BJ (cell line): ENCODE data around the gene DLG1. TPM values are rescaled to one million over a fixed set of nuclear protein-coding genes. Genes with fewer than 3 reads are reported as not detected.

ENCODE experiments used
- CTCF ChIA-PET: fragments of 350-600 bp; formaldehyde crosslinking; extraction: SDS; loops from one replicate; lab custom pipeline; 2021; ENCODE audit warnings: antibody characterized with exemption, inconsistent platforms; lab: Yijun Ruan, JAX
- POLR2A ChIA-PET: fragments of 300-600 bp; sonication (Branson Sonifier 250); formaldehyde crosslinking; extraction: SDS; loops from one replicate; lab custom pipeline; 2021; ENCODE audit warnings: antibody characterized with exemption; lab: Charles Lee
- DNase-seq: peaks from one replicate; pipeline ENCODE4 v3.0.0-alpha.2; 2011; ENCODE audit warnings: low read depth
- H3K27me3 ChIP-seq: 2 replicates; pipeline ENCODE4 v1.6.0; 2011; ENCODE audit warnings: low read length; ENCODE audit not compliant: control insufficient read depth, insufficient read depth
- H3K36me3 ChIP-seq: 2 replicates; pipeline ENCODE4 v1.5.1; 2011; ENCODE audit warnings: low read length; ENCODE audit not compliant: control insufficient read depth, insufficient read depth
- H3K4me3 ChIP-seq: 2 replicates; pipeline ENCODE4 v1.5.1; 2011; ENCODE audit warnings: low read depth, mild to moderate bottlenecking, control low read depth, low read length
- polyA plus RNA-seq: library from polyadenylated mRNA; depleted of rRNA; stranded (reverse); fragments of >200 nt; gene quantifications from 2 replicates; pipeline ENCODE4 v1.2.3, GENCODE V29; 2011
- TF ChIP-seq, protein P1 (sequence below): IDR thresholded peaks from 2 replicates; pipeline ENCODE4 v1.5.1; 2011; ENCODE audit warnings: low read depth, mild to moderate bottlenecking, control low read depth, inconsistent platforms, low read length, moderate library complexity; ENCODE audit not compliant: insufficient read depth

Gene DLG1
- polyA plus RNA-seq, 1 experiment = 40.4 TPM

DNA sequence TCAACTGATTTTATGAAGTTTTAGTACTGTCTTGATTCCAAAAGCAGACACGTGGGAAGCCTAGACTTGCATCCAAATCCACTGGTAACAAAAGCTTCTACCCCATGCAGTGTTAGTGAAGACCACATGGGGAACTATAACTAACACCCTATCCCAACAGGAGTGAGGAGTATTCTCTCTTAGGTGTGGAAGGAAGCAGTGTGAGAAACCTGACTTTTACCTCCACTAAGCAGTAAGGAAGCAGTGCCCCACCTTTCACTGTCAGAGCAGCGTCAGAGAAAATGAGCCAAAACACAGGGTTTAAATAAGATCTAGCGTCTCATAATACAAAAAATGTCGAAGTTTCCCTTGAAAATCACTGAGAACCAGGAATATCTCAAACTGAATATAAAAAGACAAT is 60.5 kb downstream of the DLG1 start:
- Histone ChIP-seq H3K4me3 (no peak overlapping the region), H3K36me3 (no peaks in the 10 kb centered on the region), H3K27me3 (no peaks in the 10 kb centered on the region)
- ChIA-PET CTCF (interaction anchor here (1.6 to 2.0 kb wide), 3 partner anchors 12 to 288 kb away, joined by 5 to 10 read pairs (median 6); no protein-coding TSS in a partner anchor), POLR2A (no interaction called here)
- DNase-seq = no peak
- TF ChIP-seq, protein P1, sequence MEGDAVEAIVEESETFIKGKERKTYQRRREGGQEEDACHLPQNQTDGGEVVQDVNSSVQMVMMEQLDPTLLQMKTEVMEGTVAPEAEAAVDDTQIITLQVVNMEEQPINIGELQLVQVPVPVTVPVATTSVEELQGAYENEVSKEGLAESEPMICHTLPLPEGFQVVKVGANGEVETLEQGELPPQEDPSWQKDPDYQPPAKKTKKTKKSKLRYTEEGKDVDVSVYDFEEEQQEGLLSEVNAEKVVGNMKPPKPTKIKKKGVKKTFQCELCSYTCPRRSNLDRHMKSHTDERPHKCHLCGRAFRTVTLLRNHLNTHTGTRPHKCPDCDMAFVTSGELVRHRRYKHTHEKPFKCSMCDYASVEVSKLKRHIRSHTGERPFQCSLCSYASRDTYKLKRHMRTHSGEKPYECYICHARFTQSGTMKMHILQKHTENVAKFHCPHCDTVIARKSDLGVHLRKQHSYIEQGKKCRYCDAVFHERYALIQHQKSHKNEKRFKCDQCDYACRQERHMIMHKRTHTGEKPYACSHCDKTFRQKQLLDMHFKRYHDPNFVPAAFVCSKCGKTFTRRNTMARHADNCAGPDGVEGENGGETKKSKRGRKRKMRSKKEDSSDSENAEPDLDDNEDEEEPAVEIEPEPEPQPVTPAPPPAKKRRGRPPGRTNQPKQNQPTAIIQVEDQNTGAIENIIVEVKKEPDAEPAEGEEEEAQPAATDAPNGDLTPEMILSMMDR = no peak

DNA sequence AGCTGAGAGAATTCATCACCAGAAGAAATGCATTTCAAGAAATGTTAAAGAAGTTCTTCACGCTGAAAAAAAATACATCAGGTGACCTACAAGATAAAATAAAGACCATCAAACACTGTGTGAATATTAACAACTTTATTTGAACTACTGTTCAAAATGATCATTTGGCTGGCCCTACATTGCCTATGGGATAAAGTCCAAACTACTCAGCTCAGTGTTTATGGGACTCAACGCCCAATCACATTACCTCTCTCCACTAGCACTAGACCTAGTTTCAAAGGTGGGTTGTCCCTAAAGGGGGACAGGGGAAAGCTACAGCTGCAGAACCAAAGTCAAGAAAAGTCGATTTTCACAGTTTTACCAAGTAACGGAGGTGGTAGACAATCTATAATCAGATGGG is 62.0 kb downstream of the DLG1 start:
- POLR2A ChIA-PET = interaction anchor here (0.6 kb wide), 1 partner anchor 358 kb away, joined by 4 read pairs; no protein-coding TSS in a partner anchor
- TF ChIP-seq, protein P1 = no peak
- no peak overlapping the region for H3K4me3 ChIP-seq
- no peak for DNase-seq
- no peaks in the 10 kb centered on the region for H3K27me3 ChIP-seq
- CTCF ChIA-PET = interaction anchor here (1.0 to 2.0 kb wide), 6 partner anchors 10 to 289 kb away, joined by 3 to 14 read pairs (median 6); no protein-coding TSS in a partner anchor
- H3K36me3 ChIP-seq = no peaks in the 10 kb centered on the region

DNA sequence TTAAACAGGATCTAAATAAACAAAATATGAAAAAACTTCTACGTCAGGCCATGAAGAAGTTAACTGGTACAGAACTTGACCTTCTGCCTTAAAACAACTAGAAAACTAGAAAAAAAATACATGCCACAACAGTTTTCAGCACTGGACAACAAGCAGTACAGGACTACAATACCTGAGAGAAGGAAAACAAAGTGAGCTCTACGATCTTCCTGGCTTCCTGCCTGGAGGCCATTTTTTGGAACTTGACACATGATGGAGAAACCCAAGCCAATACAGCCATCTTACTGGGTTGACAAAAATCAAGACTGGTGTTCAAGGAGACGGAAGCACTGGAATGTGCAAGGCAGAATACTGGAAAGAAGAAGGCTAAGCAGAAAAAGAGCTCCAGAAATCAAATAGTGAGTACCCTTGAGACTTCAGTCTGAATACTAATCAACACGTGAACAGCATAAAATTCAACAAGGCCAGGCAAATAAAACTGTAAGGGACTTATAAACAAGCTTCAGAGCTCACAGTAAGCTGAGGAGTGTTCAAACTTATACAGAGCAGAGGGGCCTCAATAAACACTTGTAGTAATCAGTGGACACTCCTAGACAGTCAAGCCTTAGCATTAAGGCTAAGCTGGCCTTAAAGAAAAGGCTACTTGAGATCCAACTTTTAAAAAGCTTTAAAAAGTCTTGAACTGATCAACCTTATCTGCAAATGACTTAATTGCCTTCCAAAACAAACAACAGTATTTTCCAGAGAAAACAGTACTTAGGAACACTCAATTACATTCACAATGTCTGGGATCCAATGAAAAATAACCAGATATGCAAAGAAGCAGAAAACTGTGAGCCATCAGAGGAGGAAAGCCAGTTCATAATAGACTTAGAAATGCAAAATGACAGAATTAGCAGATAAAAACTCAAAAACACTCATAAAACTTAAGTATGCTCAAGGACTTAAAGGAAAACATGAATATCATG is 63.2 kb downstream of the DLG1 start:
- H3K36me3 ChIP-seq = no peaks in the 10 kb centered on the region
- CTCF ChIA-PET = interaction anchor here (0.6 to 2.0 kb wide), 6 partner anchors 11 to 381 kb away, joined by 3 to 14 read pairs (median 4); no protein-coding TSS in a partner anchor

DNA sequence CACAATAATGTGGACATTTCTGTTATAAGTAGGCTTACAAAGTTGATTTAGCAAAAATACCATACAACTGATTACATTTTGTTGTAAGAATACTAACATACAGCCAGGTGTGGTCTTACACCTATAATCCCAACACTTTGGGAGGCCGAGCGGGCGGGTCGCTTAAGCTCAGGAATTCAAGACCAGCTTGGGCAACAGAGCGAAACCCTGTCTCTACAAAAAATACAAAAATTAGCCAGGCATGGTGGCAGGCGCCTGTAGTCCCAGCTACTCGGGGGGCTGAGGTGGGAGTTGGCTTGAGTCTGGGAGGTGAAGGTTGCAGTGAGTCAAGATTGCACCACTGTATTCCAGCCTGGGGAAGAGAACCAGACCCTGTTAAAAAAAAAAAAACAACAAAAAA is 67.1 kb downstream of the DLG1 start:
- Histone ChIP-seq H3K36me3 (no peaks in the 10 kb centered on the region), H3K27me3 (no peaks in the 10 kb centered on the region), H3K4me3 (no peak overlapping the region)
- ChIA-PET CTCF (interaction anchor here (0.6 to 2.0 kb wide), 5 partner anchors 9 to 1337 kb away, joined by 3 to 5 read pairs (median 4); no protein-coding TSS in a partner anchor), POLR2A (interaction anchor here (0.6 kb wide), 1 partner anchor 58 kb away, joined by 3 read pairs; no protein-coding TSS in a partner anchor)
- TF ChIP-seq, protein P1 = no peak
- no peak for DNase-seq

More for the DNA sequence above, 63.2 kb downstream of the DLG1 start:
- H3K4me3 ChIP-seq = no peak overlapping the region
- no peaks in the 10 kb centered on the region for H3K27me3 ChIP-seq
- TF ChIP-seq, protein P1 = no peak
- no peak for DNase-seq
- POLR2A ChIA-PET = interaction anchor here (0.6 kb wide), 1 partner anchor 359 kb away, joined by 4 read pairs; no protein-coding TSS in a partner anchor

DNA sequence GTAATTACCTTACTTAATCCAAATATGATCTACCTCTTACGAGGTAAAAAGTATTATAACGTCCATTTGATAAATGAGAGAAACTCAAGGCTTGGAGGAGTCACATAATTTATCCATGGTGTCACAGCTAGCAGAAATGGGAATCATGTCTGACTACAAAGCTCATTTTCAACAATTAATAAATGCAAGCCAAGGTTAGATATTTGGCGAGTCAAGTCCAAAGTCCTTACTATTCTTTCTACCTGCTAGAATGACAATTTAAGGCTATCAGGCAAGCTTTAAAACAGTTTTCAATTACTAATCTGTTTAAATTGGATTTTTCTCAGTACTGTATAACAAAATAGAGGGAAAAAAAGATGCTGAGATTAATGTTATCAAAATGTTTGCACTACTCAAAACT is 68.6 kb downstream of the DLG1 start:
- TF ChIP-seq, protein P1 = no peak
- Histone ChIP-seq H3K36me3 (no peaks in the 10 kb centered on the region), H3K4me3 (no peak overlapping the region), H3K27me3 (no peaks in the 10 kb centered on the region)
- ChIA-PET POLR2A (no interaction called here), CTCF (no interaction called here)
- no peak for DNase-seq
